ENCODE results near the gene FAM221B. TPM values are rescaled to one million over a fixed set of nuclear protein-coding genes. Genes with fewer than 3 reads are reported as not detected.

Gene FAM221B
- total and polyA plus RNA-seq, 9 of the 15 experiments (the other 6 are each of a cell fraction or from before 2014, with no cell fraction given) = 0.01 TPM; not detected in 8

- no peak overlapping the region for H2AFZ ChIP-seq (ENCODE audit: low read depth, low read length)
- H3K27me3 ChIP-seq (ENCODE audit: control insufficient read depth in 2 of 2, insufficient read depth in 2 of 2, low read length in 2 of 2) = peaks cover 0 to 20% of the 10 kb centered on the region in 2 experiments; a peak in 2 of 5 replicates
- intact Hi-C loops (cut with micrococcal nuclease) (no loop called here), in situ Hi-C loops (cut with MboI) (no loop called here)
- 61% methylated on average over 2 of the region's 2 CpGs for WGBS (ENCODE audit: insufficient coverage, low coverage, missing lambda C conversion rate)
- no peak overlapping the region for H3K9ac ChIP-seq (ENCODE audit: insufficient read depth in 1 of 2, low read depth in 2 of 2, low read length in 2 of 2)
- ChIA-PET CTCF (ENCODE audit: low intra/inter-chr PET ratio) (no interaction called here), POLR2A (interaction anchor here (0.6 to 0.9 kb wide), 3 partner anchors 75 to 432 kb away, joined by 3 to 5 read pairs (median 3); no protein-coding TSS in a partner anchor)
- no peaks in the 10 kb centered on the region for H3K79me2 ChIP-seq (ENCODE audit: control insufficient read depth, insufficient read depth, low read length)
- no peak overlapping the region for H3K4me2 ChIP-seq (ENCODE audit: insufficient read depth, low read length)
- DNase-seq (ENCODE audit: extremely low read depth in 1 of 4, low spot score in 3 of 4) (no peak), FAIRE-seq (peak; percentile 19), ATAC-seq (no peak)
- H3K36me3 ChIP-seq (ENCODE audit: control insufficient read depth, insufficient read depth, low read length) = no peaks in the 10 kb centered on the region
- H3K9me3 ChIP-seq (replicated peaks; ENCODE audit: control insufficient read depth, insufficient read depth, low read depth, low read length) = no peaks in the 10 kb centered on the region
- no TSS peak for BruUV-seq (replicated peaks)
- H3K9me1 ChIP-seq (ENCODE audit: control insufficient read depth, insufficient read depth, low read length) = no peaks in the 10 kb centered on the region
- no peak overlapping the region for H3K4me3 ChIP-seq
- H3K27ac ChIP-seq (ENCODE audit: extremely low read depth, low read depth, low read length) = no peak overlapping the region
- H4K20me1 ChIP-seq (replicated peaks; ENCODE audit: control insufficient read depth, insufficient read depth, low read length) = no peaks in the 10 kb centered on the region
- peaks cover 6 to 7% of the 10 kb centered on the region in 2 experiments; a peak in 3 of 5 replicates for H3K4me1 ChIP-seq (replicated peaks in 1 of 2; ENCODE audit: control insufficient read depth in 2 of 2, insufficient read depth in 2 of 2, low read length in 2 of 2)
- TF ChIP-seq HOMEZ (CRISPR knock-in tag; IDR thresholded peaks at IDR 0.05) = no peak
- TF ChIP-seq BCL6 (CRISPR knock-in tag; IDR thresholded peaks at IDR 0.05) = no peak
- TF ChIP-seq ZNF277 (CRISPR knock-in tag; IDR thresholded peaks at IDR 0.05; ENCODE audit: borderline replicate concordance) = no peak
- no peak for TF ChIP-seq CREB5 (CRISPR knock-in tag; IDR thresholded peaks at IDR 0.05)
- TF ChIP-seq TRIM25 (IDR thresholded peaks at IDR 0.05; ENCODE audit: borderline replicate concordance) = no peak
- no peak for TF ChIP-seq ZEB2 (IDR thresholded peaks at IDR 0.05)
- TF ChIP-seq ZBTB26 (CRISPR knock-in tag; IDR thresholded peaks at IDR 0.05) = no peak
- no peak for TF ChIP-seq DPF2 (IDR thresholded peaks at IDR 0.05)
- no peak for TF ChIP-seq RERE (CRISPR knock-in tag; IDR thresholded peaks at IDR 0.05; ENCODE audit: borderline replicate concordance)
Observed at GRCh38 chr9:35835766-35836165, 7.2 kb upstream of the FAM221B start.

All from K562 (cell line).